IMR-90 (cell line): Measurements from ENCODE around the gene CPT1A.

Source experiments
- BHLHE40 ChIP-seq: fragments of 150-350 bp; IDR thresholded peaks from 2 replicates; pipeline ENCODE4 v1.6.1; 2016; ENCODE audit warnings: mild to moderate bottlenecking, low read depth, low read length
- TF ChIP-seq, protein P1 (sequence below): conservative IDR thresholded peaks from 2 replicates; pipeline ENCODE4 v1.5.1; 2012; ENCODE audit warnings: mild to moderate bottlenecking, low read depth, low read length, improper control_type of control experiment

DNA sequence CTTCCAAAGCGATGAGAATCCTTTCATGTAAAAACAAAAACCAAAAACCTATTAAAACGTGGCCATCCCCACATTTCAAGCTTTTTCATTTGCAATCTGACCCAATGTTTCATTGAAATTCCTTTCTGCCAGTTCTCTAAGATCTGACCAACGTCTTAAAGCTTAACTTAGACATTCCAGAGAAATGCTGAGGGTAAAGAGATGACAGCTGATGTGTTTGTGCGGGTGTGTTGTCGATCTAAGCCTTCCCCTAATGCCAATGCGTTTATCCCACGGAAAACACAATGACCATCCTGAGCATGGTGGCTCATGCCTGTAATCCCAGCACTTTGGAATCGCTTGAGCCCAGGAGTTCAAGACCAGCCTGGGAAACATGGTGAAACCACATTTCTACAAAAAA lies 84.0 kb downstream of the CPT1A start:
- no peak for TF ChIP-seq BHLHE40
- TF ChIP-seq, protein P1, sequence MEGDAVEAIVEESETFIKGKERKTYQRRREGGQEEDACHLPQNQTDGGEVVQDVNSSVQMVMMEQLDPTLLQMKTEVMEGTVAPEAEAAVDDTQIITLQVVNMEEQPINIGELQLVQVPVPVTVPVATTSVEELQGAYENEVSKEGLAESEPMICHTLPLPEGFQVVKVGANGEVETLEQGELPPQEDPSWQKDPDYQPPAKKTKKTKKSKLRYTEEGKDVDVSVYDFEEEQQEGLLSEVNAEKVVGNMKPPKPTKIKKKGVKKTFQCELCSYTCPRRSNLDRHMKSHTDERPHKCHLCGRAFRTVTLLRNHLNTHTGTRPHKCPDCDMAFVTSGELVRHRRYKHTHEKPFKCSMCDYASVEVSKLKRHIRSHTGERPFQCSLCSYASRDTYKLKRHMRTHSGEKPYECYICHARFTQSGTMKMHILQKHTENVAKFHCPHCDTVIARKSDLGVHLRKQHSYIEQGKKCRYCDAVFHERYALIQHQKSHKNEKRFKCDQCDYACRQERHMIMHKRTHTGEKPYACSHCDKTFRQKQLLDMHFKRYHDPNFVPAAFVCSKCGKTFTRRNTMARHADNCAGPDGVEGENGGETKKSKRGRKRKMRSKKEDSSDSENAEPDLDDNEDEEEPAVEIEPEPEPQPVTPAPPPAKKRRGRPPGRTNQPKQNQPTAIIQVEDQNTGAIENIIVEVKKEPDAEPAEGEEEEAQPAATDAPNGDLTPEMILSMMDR = no peak
